Epithelial cell of proximal tubule (primary cell): ENCODE measurements around the gene RDH5. TPM values are rescaled to one million over a fixed set of nuclear protein-coding genes. Genes with fewer than 3 reads are reported as not detected.
A peak's percentile ranks its signal among the peaks of the same experiment; 100 is the strongest.

Source experiments
- DNase-seq: peaks from one replicate; pipeline ENCODE4 v3.0.0-alpha.2; 2011; ENCODE audit warnings: low read depth
- H3K4me3 ChIP-seq: 2 replicates; pipeline ENCODE4 v1.5.1; 2011; ENCODE audit warnings: low read depth, mild to moderate bottlenecking, low read length
- total RNA-seq: library from RNA; depleted of rRNA; stranded (reverse); fragments of >200 nt; gene quantifications from 2 replicates; pipeline ENCODE4 v1.2.3, GENCODE V29; 2015
- TF ChIP-seq, protein P1 (sequence below): conservative IDR thresholded peaks from 2 replicates; pipeline ENCODE4 v1.5.1; 2012; ENCODE audit warnings: low read depth, mild to moderate bottlenecking, low read length

Gene RDH5
- total RNA-seq, 1 donor from 2014 or later: 2.5 TPM

DNA sequence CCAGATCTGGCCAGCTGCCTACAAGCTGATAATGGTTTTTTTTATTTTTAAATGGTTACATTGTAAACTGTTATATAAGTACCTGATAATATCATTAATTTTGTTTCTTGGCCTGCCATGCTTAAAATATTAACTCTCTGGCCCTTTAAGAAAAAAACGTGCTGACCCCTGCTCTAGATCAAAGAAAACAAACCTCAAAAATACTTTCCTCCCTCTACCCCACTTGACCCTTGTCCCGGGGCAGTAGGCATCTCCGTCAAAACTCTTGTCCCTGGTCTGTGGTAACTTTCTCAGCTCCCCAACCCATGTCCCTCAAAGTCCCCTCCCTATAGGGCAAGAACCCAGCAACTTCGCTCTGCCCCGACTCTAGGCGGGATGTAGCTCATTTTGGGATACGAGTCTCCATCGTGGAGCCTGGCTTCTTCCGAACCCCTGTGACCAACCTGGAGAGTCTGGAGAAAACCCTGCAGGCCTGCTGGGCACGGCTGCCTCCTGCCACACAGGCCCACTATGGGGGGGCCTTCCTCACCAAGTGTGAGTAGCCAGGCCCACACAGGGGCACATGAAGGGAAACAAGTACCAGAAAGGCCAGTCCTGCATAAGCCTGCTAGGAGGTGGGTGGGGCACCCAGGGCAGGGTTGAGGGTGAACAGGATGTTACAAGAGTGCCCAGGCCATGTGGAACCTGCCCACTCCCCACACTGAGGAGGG lies 3.5 kb downstream of the RDH5 start:
- TF ChIP-seq, protein P1, sequence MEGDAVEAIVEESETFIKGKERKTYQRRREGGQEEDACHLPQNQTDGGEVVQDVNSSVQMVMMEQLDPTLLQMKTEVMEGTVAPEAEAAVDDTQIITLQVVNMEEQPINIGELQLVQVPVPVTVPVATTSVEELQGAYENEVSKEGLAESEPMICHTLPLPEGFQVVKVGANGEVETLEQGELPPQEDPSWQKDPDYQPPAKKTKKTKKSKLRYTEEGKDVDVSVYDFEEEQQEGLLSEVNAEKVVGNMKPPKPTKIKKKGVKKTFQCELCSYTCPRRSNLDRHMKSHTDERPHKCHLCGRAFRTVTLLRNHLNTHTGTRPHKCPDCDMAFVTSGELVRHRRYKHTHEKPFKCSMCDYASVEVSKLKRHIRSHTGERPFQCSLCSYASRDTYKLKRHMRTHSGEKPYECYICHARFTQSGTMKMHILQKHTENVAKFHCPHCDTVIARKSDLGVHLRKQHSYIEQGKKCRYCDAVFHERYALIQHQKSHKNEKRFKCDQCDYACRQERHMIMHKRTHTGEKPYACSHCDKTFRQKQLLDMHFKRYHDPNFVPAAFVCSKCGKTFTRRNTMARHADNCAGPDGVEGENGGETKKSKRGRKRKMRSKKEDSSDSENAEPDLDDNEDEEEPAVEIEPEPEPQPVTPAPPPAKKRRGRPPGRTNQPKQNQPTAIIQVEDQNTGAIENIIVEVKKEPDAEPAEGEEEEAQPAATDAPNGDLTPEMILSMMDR: no peak
- no peak overlapping the region for H3K4me3 ChIP-seq
- DNase-seq: no peak

GRCh38 chr12:55724226-55724939 lies 4.2 kb downstream of the RDH5 start:
- no peak overlapping the region for H3K4me3 ChIP-seq
- no peak for DNase-seq
- TF ChIP-seq, protein P1: peak; percentile 76

- TF ChIP-seq, protein P1: no peak
- no peak overlapping the region for H3K4me3 ChIP-seq
- no peak for DNase-seq
These were observed 4.7 kb downstream of the RDH5 start for GRCh38 chr12:55724940-55725309.

DNA sequence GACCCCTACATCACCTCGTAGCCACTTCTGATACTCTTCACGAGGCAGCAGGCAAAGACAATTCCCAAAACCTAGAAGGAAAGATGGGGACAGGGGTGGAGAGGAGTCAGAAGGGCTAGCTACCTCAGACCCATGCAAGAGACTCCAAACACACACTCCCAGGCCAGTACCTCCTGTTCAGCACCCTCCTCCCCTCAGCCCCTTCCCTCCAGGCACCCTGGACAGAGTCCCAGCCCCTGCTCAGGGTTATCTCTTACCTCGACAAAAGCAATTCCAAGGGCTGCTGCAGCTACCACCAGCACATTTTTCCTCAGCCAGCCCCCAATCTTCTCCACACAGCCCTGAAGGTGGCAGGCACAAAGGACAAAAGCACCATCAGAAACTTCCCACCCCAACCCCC lies 5.4 kb downstream of the RDH5 start:
- H3K4me3 ChIP-seq: no peak overlapping the region
- no peak for DNase-seq
- TF ChIP-seq, protein P1: no peak

- peak overlapping the region; percentile 70 for H3K4me3 ChIP-seq
- TF ChIP-seq, protein P1: no peak
- DNase-seq: no peak
These were observed 6.8 kb downstream of the RDH5 start for GRCh38 chr12:55726971-55727370.

- peak overlapping the region; percentile 70 for H3K4me3 ChIP-seq
- TF ChIP-seq, protein P1: no peak
- DNase-seq: no peak
These were observed 7.5 kb downstream of the RDH5 start for GRCh38 chr12:55727643-55728185.
